H54 (cell line): Measurements from ENCODE around the gene SVIL.
"Not testable (repeated sequence)": the region's sequence is repeated elsewhere in the genome, so short reads cannot be mapped to it uniquely, and the experiment has no call there.

Experiments
- DNase-seq: peaks from one replicate; pipeline ENCODE4 v3.0.0; 2011; ENCODE audit warnings: low spot score, mixed read lengths; ENCODE audit not compliant: insufficient read length
- FAIRE-seq: peaks from 3 replicates; lab custom pipeline; 2011; peaks lifted over from hg19 to GRCh38; lab: Jason Lieb, UNC
- POLR2A ChIP-seq: IDR thresholded peaks from 2 replicates; pipeline ENCODE4 v1.6.1; 2011; ENCODE audit warnings: low read depth, mild to moderate bottlenecking, low read length

Gene SVIL

DNA sequence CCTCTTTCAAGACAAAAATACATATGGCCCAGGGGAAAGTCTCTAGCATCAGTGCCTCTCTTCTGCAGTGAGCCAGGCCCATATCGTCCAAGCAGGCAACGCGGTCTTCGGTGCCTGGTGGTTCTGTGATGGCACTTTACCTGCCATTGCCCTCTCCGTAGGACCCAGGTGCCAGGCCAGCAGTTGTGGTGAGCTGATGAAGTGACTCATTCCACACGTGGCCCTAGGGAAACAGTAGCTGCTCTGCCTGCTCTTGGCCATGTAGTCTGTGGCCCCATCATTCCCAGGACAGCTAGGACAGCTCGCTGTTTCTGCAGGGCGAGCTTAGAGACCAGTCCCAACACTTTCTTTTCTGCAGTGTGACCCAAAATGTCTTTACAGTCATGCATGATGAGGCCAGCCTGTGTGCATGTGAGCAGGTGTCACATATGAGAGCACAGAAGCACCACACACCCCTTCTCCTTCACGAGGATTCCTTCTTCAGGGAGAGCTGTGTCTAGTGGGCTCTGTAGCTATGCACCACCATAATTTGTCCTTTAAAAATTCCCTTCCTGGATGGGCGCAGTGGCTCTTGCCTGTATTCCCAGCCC is 39.0 kb downstream of the SVIL start:
- no peak for FAIRE-seq

DNA sequence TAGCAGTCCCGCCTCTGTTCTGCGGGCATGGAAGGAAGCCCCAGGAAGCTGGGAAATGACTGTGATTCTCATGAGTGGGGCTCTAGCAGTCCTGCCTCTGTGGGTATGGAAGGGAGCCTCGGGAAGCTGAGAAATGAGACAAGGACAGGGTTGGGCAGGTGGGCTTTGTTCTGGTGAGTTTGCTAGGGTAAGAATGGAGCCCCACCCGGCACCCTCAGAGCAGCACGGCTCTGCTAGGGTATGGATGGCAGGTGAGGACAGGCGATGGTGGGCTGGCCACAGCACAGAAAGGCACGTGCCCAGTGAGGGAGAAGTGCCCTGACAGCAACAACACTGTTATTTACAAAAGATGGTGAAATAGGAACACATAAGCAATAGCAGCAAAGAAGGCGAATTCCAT is 39.6 kb downstream of the SVIL start:
- no peak for FAIRE-seq
- no peak for DNase-seq
- no peak for TF ChIP-seq POLR2A

More for the DNA sequence above, 39.0 kb downstream of the SVIL start:
- no peak for DNase-seq
- TF ChIP-seq POLR2A: no peak

DNA sequence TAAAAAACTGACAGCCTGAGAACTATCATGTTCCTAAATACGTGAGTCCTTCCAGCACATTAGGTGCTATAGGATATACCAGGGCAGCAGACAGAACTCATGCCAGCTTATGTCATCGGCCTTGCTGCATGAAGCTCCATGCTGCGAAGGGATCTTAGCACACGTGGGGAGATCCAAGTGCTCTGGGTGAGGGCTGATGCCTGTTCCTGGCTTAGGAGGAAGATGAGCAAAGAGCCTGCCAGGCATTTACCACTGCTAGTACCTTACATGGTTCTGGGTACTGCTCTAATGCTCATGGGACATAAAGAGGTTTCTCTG is 43.2 kb downstream of the SVIL start:
- no peak for FAIRE-seq
- no peak for DNase-seq
- TF ChIP-seq POLR2A: no peak

DNA sequence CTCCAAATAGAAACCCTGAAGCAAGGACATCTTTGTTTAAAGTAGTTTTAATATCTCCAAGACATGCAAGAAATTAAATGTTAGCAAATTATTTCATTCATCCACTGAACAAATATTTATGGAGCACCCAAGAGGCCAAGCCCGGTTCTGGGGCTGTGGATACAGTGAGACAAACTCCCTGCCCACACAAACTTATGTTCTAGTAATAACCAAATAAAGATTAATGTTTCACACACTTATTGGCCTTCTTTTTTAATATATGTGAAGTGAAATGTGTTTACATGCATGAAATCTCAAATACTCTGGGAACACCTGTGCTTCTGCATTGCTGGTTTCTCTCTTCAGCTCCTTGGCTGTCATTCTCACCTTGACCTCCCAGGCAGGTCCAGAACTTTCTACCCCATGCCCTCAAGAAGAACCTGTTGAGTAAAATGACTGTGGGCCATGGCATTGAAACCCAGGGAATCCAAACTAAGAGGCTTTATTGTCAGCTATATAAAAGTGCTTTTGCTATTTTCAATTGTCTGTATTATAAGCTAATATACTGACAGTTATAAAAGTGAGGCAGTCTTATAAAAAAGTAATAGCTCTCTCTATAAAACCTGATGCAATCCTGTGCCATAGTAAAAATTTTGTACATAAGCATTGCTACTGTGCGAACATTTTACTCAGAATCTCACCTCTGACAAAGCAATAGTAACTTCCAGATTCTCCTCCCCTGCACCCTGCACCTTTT is 43.7 kb downstream of the SVIL start:
- no peak for FAIRE-seq
- no peak for TF ChIP-seq POLR2A
- DNase-seq: no peak

DNA sequence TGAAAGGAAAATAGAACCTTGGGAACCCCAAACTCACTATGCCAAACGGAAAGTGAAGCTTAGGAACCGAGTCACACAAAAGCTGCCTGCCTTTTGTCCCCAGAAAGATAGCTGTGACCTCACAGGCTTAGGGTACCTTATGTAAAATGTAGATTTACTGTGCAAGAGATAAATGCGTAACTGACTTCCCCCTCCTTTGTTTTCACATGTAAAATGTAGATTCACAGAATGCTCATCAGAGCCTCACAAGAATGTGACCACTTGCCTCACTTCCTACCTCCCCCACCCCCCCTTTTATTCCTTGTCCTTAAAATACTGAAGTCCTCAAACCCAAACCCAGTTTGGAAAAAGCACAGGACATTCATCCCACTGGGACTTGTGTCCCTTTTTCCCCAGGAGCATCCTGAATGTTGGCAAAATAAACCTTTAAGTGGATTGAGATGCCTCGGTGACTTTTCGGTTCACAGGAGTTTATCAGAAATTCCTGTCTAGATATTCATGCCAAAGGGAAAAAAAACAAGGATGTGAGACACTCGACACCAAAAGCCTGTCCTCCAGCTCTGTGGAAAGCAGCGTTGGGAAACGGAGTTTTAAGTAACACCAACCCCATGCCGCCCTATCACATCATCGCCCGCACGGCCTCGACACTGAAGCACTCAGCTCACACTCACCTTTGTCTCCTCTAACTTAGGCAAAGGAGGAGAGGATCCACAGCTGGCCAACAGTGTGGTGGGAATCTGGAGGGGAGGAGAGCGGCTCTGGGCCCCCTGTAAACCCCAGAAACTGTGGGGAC is 45.9 kb downstream of the SVIL start:
- no peak for TF ChIP-seq POLR2A
- FAIRE-seq (no peak), DNase-seq (no peak)

DNA sequence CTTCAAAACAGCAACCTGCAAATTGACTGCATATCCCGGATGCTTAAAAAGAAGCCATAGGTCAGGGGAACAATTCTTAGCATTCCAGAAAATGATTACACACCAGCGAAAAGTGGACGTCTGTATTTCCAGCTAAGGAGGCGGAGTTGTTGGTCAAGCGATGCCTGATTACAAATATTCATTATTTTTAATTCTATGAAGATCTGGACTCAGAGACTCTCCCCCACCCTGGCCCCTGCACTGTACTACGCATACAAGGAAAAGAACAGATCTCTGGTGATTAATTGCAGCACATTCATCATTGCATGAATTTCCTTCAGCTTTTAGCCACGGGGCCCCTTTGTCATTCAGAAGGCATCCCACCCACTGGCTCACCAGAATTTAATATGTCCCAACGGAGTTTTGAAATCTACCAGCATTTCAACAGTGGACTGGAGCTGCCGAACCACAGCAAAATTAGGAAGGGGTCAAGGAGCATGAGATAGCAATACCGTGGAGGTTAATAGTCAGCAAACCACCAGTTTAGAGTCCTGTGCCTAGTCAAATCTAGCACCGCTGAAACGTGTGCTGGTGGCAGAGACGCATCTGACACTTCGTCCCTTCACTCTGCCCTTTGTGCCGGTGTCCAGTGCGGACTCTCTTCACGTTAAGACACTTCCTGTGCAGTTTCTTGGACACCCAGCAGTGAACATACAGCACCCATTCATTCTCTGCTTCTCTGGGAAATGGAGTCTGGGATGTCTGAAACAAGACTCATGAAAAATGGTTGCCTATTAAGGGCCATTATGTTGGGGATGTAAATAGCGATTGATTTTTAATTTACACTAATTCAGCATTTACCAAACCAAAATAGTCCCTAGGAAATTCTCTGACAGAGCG is 46.8 kb downstream of the SVIL start:
- FAIRE-seq, DNase-seq: not testable (repeated sequence)

DNA sequence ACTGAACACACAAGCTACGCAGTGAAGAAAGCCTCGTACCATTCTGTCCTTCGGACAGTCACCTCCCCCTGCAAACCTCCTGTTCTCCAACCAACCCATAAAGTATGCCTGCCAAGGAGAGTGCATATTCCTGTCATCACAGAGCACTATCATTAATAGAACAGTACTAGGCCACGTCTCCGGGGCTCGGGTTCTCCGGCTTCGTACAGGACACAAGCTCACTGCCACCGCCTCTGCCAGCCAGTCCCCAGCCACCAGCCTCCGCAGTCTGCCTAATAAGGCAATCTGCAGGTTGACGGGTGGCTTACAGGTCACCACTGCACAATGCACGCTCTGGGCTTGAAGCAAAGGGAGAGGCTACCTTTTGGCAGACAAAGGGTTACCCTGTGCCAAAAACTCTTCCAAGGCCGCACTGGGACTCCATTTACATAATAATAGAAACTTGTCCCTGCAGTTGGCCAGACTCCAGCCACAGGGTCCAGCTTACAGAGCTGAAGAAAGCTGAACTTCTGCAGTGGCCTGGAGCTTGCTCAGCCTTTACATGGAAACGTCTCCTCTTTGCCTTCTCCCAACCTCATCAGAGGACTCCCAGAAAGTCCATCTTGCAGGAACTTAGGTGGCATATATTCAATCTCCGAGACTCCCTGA is 47.5 kb downstream of the SVIL start:
- not testable (repeated sequence) for FAIRE-seq, DNase-seq

DNA sequence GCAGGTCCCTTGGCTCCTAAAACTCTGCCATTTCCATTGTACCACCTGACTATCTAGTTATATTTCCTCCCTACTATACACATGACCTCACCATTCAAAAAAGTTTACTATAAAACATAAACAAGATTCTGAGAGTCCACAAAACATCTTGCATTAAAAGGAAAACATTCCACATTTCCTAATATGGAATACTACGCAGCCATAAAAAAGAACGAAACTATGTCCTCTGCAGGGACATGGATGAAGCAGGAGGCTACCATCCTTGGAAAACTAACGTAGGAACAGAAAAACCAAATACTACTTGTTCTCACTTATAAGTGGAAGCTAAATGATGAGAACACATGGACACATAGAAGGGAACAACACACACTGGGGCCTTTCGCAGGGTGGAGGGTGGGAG is 48.3 kb downstream of the SVIL start:
- no peak for FAIRE-seq
- DNase-seq: no peak
- no peak for TF ChIP-seq POLR2A

DNA sequence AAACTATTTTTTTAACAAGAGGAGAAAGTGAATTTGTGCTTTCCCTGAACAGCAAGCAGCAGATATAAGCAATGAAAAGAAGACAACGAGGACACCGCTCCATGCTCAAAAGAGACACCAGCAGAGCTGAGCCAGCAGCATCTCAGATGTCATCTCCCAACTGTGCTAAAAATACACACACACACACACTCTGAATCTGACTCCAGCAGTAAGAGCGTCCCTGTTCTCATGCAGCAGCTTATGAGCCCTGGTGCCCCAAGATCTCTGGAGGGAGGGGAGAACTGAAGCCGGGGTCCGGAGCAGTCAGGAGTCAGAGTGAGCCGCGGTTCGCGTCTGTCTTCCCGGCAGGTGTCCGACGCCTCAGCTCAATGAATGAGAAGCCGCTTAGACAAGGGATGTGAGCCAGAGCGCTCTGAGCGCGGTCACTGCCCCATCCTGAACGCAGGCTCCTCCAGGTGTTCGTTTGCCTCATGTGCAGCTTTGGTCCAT is 49.2 kb downstream of the SVIL start:
- FAIRE-seq (no peak), DNase-seq (no peak)
- TF ChIP-seq POLR2A: no peak

DNA sequence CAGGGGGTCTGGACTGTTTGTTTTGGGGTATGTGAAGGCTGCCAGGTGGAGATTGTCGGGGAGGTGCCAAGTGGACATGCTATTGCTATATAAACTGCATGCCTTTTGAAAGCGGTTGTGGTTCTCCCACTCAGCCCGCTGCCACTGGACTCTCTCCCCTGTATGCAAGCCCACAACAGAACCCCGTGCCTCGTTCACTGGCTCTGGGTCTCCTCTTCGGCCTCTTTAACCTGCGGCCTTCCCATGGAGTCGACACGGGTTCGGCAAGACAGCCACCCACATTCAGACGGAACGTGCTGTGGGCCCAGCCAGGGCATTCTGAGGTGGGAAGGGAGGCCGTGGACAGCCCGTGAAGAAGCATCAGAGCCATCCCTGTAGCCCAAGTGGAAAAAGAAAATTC is 50.3 kb downstream of the SVIL start:
- DNase-seq (no peak), FAIRE-seq (no peak)
- TF ChIP-seq POLR2A: no peak

DNA sequence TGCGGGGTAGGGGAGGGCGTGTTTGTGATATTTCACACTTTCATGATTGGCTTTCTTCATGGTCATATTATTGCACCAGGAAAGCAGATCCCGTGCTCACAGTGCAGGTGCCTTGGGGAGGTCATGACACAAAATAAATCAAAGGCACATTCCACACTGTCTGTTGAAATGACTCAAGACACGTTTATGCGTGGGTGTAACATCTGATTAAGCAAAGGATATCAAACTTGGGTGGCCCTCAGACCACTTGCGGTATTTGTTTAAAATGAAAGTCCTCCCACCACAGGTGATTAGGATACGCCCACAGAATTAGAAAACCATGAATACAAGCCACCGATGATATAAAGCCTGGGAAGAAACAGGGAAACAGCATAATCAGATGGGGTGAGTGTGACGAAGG is 51.1 kb downstream of the SVIL start:
- no peak for FAIRE-seq

DNA sequence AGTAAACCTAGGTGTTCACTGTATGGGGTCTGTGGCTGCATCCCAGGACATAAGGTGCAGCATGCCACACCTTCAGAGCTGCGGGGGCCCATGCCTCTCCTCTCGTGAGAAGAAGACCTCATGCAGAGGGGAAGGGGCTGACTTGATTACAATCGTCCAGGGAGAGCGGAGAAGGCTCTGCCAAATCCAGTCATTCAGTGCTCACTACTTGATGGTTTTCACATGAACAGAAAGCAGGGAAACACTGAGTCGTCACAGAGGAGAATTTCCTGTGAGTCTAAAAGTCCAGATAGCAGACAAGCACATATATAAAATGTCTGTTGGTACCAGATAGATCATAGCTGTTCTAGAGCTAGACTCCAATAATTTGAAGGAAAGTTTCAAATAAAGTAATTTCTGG is 52.0 kb downstream of the SVIL start:
- not testable (repeated sequence) for DNase-seq
- FAIRE-seq: peak; percentile 70

More for the DNA sequence above, 51.1 kb downstream of the SVIL start:
- no peak for DNase-seq
- no peak for TF ChIP-seq POLR2A

DNA sequence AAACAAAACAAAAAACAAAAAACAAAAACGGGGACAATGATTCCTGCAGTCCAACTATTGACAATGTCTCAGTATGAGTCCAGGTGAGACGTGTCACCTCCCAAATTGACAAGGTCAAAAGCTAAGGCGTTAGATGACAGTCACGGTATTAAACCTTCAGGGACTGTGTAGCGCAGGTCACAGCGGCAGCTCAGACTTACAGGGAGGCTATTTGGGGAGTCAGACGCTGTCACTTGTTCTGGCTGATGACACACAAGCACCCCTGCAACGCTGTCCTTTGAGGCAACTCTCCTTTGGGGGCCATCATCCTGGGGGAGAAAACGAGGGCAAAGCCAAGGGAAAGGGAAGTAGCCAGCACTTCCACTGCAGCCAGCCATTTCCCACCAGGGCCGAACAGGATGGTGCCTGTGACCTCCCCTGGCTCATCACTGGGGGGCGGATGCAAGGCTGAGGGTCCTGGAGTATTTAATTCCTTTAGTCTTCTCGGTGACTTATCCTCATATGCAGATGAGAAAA is 55.3 kb downstream of the SVIL start:
- FAIRE-seq (no peak), DNase-seq (no peak)
- TF ChIP-seq POLR2A: no peak
